ENCODE data around the gene MOB3C.

Gene MOB3C

DNA sequence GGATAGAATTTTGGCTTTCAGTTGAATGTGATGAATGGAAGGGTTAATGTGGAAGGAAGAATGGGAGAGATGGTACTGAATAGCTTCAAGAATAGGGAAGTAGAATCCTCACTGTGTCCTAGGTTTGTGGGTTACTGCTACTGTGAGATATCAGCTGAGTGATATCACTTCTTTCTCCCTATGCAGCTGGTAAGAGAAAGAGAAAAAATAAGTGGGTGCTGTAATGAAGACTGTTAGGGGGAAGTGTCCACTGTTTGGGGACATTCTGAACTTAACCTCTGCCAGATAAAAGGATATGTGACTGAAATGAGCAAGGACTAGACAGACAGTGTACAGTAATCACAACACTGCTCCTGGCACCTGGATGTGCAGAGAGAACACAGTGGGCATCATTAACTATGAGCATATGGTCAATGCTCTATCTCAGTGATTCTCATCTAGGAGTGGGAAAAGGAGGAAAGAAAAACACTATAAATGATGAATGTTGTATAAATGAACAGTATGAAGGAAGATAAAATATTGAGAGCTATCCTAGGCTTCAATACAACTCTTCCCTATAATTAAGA, 25.6 kb upstream of the MOB3C start:
- Histone ChIP-seq H3K4me3 (ENCODE audit: low read length in 2 of 2) (no peak overlapping the region), H3K36me3 (ENCODE audit: control insufficient read depth in 2 of 2, insufficient read depth in 2 of 2, low read length in 2 of 2) (peaks cover 7 to 15% of the 10 kb centered on the region in 2 donors), H3K27ac (ENCODE audit: low read depth in 2 of 2, low read length in 2 of 2) (no peak overlapping the region), H3K4me1 (ENCODE audit: control insufficient read depth in 2 of 2, insufficient read depth in 2 of 2, low read length in 2 of 2) (peaks cover 8 to 11% of the 10 kb centered on the region in 2 donors), H3K9ac (ENCODE audit: low read depth in 1 of 2, low read length in 2 of 2) (no peak overlapping the region), H3K9me3 (ENCODE audit: control insufficient read depth in 2 of 2, low read length in 2 of 2) (no peaks in the 10 kb centered on the region), H3K27me3 (ENCODE audit: control insufficient read depth in 2 of 2, insufficient read depth in 2 of 2, low read length in 2 of 2) (no peaks in the 10 kb centered on the region)

DNA sequence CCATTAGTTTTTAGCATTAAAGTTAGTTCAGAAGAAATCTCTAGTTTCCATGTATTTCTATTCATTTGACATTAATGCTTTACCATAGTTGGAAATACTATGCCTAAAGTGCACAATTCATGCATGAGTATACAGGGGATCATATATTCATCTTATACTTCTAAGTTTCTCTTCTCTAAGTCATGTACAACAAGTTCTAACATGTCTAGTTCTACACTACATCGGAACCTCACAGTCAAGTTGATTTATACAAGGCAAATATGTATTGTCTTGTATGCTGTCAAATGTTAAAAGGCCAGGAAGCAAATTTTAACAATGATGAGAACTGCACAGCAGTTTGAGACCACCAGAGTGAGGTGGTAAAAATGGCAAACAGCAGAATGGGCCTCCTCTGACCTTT, 22.9 kb upstream of the MOB3C start:
- H3K4me1 ChIP-seq (ENCODE audit: control insufficient read depth in 2 of 2, insufficient read depth in 2 of 2, low read length in 2 of 2): peaks cover 8 to 11% of the 10 kb centered on the region in 2 donors
- no peak overlapping the region for H3K9ac ChIP-seq (ENCODE audit: low read depth in 1 of 2, low read length in 2 of 2)
- no peak overlapping the region for H3K4me3 ChIP-seq (ENCODE audit: low read length in 2 of 2)

DNA sequence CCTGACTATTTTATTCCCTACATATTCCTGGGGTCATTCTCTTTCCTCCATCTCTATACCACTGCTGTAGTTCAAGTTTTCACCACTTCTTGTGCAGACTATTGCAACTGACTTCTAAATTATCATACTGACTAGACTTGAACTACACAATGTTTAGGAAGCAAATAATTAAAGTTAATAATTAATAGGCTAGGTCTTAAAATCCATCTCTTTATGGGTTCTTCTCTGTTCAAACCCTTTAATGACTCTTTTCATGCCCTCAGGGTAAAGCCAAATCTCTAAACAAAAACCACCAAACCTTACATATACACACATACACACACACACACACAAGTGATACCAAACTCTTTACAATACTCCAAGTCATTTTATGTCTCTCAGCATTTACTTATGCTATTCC, 22.3 kb upstream of the MOB3C start:
- Histone ChIP-seq H3K27ac (ENCODE audit: low read depth in 2 of 2, low read length in 2 of 2) (no peak overlapping the region), H3K4me3 (ENCODE audit: low read length in 2 of 2) (no peak overlapping the region), H3K27me3 (ENCODE audit: control insufficient read depth in 2 of 2, insufficient read depth in 2 of 2, low read length in 2 of 2) (no peaks in the 10 kb centered on the region), H3K4me1 (ENCODE audit: control insufficient read depth in 2 of 2, insufficient read depth in 2 of 2, low read length in 2 of 2) (peaks cover 8 to 11% of the 10 kb centered on the region in 2 donors), H3K36me3 (ENCODE audit: control insufficient read depth in 2 of 2, insufficient read depth in 2 of 2, low read length in 2 of 2) (peaks cover 24 to 31% of the 10 kb centered on the region in 2 donors), H3K9me3 (ENCODE audit: control insufficient read depth in 2 of 2, low read length in 2 of 2) (no peaks in the 10 kb centered on the region), H3K9ac (ENCODE audit: low read depth in 1 of 2, low read length in 2 of 2) (no peak overlapping the region)

More for the DNA sequence above, 22.9 kb upstream of the MOB3C start:
- Histone ChIP-seq H3K27ac (ENCODE audit: low read depth in 2 of 2, low read length in 2 of 2) (no peak overlapping the region), H3K36me3 (ENCODE audit: control insufficient read depth in 2 of 2, insufficient read depth in 2 of 2, low read length in 2 of 2) (peaks cover 22 to 25% of the 10 kb centered on the region in 2 donors), H3K27me3 (ENCODE audit: control insufficient read depth in 2 of 2, insufficient read depth in 2 of 2, low read length in 2 of 2) (no peaks in the 10 kb centered on the region), H3K9me3 (ENCODE audit: control insufficient read depth in 2 of 2, low read length in 2 of 2) (no peaks in the 10 kb centered on the region)

DNA sequence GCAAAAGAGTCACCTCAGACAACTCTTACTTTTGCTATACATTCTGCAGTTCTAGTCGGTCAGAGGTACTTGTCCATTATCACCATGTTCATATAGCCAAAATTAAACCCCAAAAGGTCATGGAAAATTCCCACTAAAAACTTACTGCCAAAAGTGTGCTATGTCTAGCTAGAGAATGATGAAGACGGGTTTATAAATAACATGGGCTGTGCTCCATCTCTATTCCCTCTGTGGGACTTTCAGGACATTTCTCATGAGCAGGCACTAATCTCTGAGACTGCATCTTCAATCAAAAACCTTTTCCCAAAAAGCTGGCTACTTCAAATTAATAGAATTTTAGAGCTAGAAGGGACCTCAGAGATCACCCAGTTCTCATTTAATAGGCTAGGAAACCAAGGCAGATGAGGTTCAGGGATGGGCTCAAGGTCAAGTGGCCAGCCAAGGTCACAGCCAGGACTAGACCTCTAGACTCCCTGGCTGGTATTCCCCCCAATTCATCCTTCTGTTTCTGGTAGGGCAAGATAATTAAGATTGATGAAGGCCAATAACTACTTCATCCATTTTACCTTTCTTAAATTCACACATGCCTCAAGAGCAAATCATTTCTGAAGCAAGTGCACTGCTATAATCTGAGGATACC, 21.0 kb upstream of the MOB3C start:
- H3K9ac ChIP-seq (ENCODE audit: low read depth in 1 of 2, low read length in 2 of 2): no peak overlapping the region
- H3K27ac ChIP-seq (ENCODE audit: low read depth in 2 of 2, low read length in 2 of 2): no peak overlapping the region
- H3K4me3 ChIP-seq (ENCODE audit: low read length in 2 of 2): no peak overlapping the region
- H3K4me1 ChIP-seq (ENCODE audit: control insufficient read depth in 2 of 2, insufficient read depth in 2 of 2, low read length in 2 of 2): peaks cover 0 to 4% of the 10 kb centered on the region in 2 donors
- H3K36me3 ChIP-seq (ENCODE audit: control insufficient read depth in 2 of 2, insufficient read depth in 2 of 2, low read length in 2 of 2): peaks cover 24 to 41% of the 10 kb centered on the region in 2 donors
- H3K27me3 ChIP-seq (ENCODE audit: control insufficient read depth in 2 of 2, insufficient read depth in 2 of 2, low read length in 2 of 2): no peaks in the 10 kb centered on the region
- H3K9me3 ChIP-seq (ENCODE audit: control insufficient read depth in 2 of 2, low read length in 2 of 2): no peaks in the 10 kb centered on the region

DNA sequence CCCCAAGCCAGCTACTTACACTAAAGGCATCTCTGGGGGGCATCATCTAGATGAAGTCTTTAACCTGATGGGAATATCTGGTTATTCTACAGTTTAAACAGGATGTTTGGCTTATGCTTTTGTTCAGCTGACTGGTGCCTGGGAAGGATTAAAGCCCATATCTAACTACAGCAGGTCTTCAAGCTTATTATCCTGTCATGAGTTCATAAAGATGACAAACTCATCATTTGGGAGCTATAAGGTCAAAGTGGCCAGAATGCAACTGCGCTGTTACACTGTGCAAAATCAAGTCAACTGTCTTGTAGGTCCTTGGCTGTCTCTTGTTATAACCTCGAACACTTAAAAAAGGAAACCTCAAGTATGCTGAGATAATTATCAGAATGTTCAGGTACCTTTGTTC, 18.6 kb upstream of the MOB3C start:
- Histone ChIP-seq H3K9ac (ENCODE audit: low read depth in 1 of 2, low read length in 2 of 2) (no peak overlapping the region), H3K27me3 (ENCODE audit: control insufficient read depth in 2 of 2, insufficient read depth in 2 of 2, low read length in 2 of 2) (no peaks in the 10 kb centered on the region), H3K9me3 (ENCODE audit: control insufficient read depth in 2 of 2, low read length in 2 of 2) (no peaks in the 10 kb centered on the region), H3K4me3 (ENCODE audit: low read length in 2 of 2) (no peak overlapping the region), H3K36me3 (ENCODE audit: control insufficient read depth in 2 of 2, insufficient read depth in 2 of 2, low read length in 2 of 2) (peaks cover 33 to 48% of the 10 kb centered on the region in 2 donors), H3K4me1 (ENCODE audit: control insufficient read depth in 2 of 2, insufficient read depth in 2 of 2, low read length in 2 of 2) (peaks cover 0 to 4% of the 10 kb centered on the region in 2 donors), H3K27ac (ENCODE audit: low read depth in 2 of 2, low read length in 2 of 2) (no peak overlapping the region)

DNA sequence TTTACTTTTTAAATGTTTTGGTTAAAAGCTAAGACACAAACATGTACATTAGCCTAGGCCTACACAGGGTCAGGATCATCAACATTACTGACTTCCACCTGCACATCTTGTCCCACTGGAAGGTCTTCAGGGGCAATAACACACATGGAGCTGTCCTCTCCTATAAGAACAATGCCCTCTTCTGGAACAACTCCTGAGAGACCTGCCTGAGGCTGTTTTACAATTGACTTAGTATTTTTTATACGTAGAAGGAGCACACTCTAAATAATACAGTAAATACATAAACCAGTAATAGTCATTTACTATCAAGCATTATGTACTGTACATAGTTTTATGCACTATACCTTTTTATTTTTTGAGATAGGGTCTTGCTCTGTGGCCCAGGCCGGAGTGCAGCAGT, 14.1 kb upstream of the MOB3C start:
- H3K27me3 ChIP-seq (ENCODE audit: control insufficient read depth in 2 of 2, insufficient read depth in 2 of 2, low read length in 2 of 2): no peaks in the 10 kb centered on the region
- no peak overlapping the region for H3K9ac ChIP-seq (ENCODE audit: low read depth in 1 of 2, low read length in 2 of 2)
- H3K4me1 ChIP-seq (ENCODE audit: control insufficient read depth in 2 of 2, insufficient read depth in 2 of 2, low read length in 2 of 2): no peaks in the 10 kb centered on the region
- peaks cover 30 to 38% of the 10 kb centered on the region in 2 donors for H3K36me3 ChIP-seq (ENCODE audit: control insufficient read depth in 2 of 2, insufficient read depth in 2 of 2, low read length in 2 of 2)
- H3K9me3 ChIP-seq (ENCODE audit: control insufficient read depth in 2 of 2, low read length in 2 of 2): no peaks in the 10 kb centered on the region
- no peak overlapping the region for H3K27ac ChIP-seq (ENCODE audit: low read depth in 2 of 2, low read length in 2 of 2)
- no peak overlapping the region for H3K4me3 ChIP-seq (ENCODE audit: low read length in 2 of 2)

DNA sequence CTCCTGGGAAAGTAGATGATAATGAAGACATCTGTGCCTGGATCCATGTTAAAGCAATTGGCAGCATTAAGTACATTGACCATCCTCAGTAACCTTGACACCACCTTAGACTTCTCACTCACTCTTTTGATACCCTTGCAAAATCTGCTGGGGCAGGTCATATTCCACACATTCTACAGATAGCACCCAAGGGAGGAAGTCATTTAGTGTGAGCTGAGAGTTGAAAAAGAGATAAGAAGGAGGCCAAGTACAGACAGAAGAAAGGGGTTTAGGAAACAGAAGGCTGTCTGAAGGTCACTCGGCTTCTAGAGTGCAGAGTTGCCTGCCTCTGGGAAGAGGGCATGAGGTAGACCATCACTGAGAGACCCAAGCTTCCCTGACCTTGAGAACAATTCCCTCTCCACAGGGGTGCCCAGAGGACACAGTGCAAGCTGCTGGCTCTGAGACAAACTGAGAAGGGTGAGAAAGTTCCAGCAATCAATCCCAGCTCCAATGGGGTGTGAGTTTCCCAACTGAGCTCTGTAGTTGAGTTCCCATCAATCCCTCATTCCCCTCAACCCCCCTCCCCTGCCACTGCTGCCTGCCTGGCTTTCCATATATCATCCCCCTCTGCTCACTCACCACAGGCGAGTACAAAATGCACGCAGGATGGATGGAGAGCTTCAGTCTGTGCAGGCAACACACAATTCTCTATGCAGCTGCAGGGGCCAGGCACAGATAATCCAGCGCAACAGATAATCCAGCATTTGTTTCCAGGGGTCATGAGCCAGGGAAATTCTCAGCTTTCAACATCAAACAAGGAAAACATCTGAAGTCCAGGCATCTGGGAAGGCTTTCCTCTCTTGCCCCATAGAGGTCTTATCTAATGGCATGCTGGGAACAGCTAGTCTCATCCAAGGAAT, 7.4 kb upstream of the MOB3C start:
- no peak overlapping the region for H3K4me3 ChIP-seq (ENCODE audit: low read length in 2 of 2)
- H3K36me3 ChIP-seq (ENCODE audit: control insufficient read depth in 2 of 2, insufficient read depth in 2 of 2, low read length in 2 of 2): no peaks in the 10 kb centered on the region
- peaks cover 0 to 9% of the 10 kb centered on the region in 2 donors for H3K4me1 ChIP-seq (ENCODE audit: control insufficient read depth in 2 of 2, insufficient read depth in 2 of 2, low read length in 2 of 2)
- H3K9me3 ChIP-seq (ENCODE audit: control insufficient read depth in 2 of 2, low read length in 2 of 2): no peaks in the 10 kb centered on the region
- H3K27ac ChIP-seq (ENCODE audit: low read depth in 2 of 2, low read length in 2 of 2): no peak overlapping the region
- no peaks in the 10 kb centered on the region for H3K27me3 ChIP-seq (ENCODE audit: control insufficient read depth in 2 of 2, insufficient read depth in 2 of 2, low read length in 2 of 2)
- H3K9ac ChIP-seq (ENCODE audit: low read depth in 1 of 2, low read length in 2 of 2): no peak overlapping the region

DNA sequence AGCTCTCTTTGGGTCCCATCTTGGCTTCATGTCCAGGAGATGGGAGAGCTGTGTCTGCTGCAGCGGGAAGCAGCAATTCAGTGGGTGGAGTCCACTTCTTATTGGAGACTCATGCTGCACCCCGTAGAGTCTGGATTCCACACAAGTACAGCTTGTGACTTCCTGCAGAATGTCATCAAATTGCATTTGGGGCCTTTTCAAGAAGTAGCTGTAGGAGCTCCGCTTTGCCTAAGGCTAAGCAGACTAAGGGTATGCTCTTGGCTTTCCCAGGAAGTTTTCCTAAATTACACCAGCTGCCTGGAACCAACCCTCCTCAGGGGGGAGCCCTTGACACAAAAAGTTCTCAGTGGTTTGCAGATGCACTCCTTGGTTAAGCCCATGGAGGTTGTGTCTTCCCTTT, 5.7 kb upstream of the MOB3C start:
- H3K4me3 ChIP-seq (ENCODE audit: low read length in 2 of 2): no peak overlapping the region
- no peaks in the 10 kb centered on the region for H3K36me3 ChIP-seq (ENCODE audit: control insufficient read depth in 2 of 2, insufficient read depth in 2 of 2, low read length in 2 of 2)
- peak overlapping the region in 1 of 2 donors; percentile 38 for H3K27ac ChIP-seq (ENCODE audit: low read depth in 2 of 2, low read length in 2 of 2)
- H3K9ac ChIP-seq (ENCODE audit: low read depth in 1 of 2, low read length in 2 of 2): peak overlapping the region in 1 of 2 donors; percentile 21
- H3K9me3 ChIP-seq (ENCODE audit: control insufficient read depth in 2 of 2, low read length in 2 of 2): no peaks in the 10 kb centered on the region
- H3K4me1 ChIP-seq (ENCODE audit: control insufficient read depth in 2 of 2, insufficient read depth in 2 of 2, low read length in 2 of 2): peaks cover 2 to 9% of the 10 kb centered on the region in 2 donors
- H3K27me3 ChIP-seq (ENCODE audit: control insufficient read depth in 2 of 2, insufficient read depth in 2 of 2, low read length in 2 of 2): no peaks in the 10 kb centered on the region

DNA sequence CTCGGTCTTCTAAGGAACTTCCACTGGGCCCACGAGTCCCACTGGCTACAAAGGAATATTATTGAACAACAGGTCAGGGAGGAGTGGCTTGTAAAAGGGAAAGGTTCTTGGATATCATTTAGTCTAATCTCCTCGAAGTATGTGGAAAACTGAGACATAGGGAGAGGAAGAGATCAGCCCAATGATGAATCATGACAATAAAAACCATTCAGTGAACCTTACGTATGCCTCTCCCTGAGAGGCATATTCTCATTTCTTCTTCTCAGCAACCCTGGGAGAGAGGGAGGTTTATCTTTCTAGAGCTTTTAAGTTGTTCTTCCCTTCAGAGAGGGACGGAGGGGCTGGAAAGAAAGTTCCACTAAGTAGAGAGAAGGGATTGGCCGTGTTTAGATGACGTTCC, 5.3 kb upstream of the MOB3C start:
- Histone ChIP-seq H3K9ac (ENCODE audit: low read depth in 1 of 2, low read length in 2 of 2) (peak overlapping the region in 1 of 2 donors; percentile 21), H3K36me3 (ENCODE audit: control insufficient read depth in 2 of 2, insufficient read depth in 2 of 2, low read length in 2 of 2) (no peaks in the 10 kb centered on the region), H3K9me3 (ENCODE audit: control insufficient read depth in 2 of 2, low read length in 2 of 2) (no peaks in the 10 kb centered on the region), H3K4me3 (ENCODE audit: low read length in 2 of 2) (no peak overlapping the region), H3K4me1 (ENCODE audit: control insufficient read depth in 2 of 2, insufficient read depth in 2 of 2, low read length in 2 of 2) (peaks cover 2 to 9% of the 10 kb centered on the region in 2 donors), H3K27ac (ENCODE audit: low read depth in 2 of 2, low read length in 2 of 2) (peak overlapping the region in 1 of 2 donors; percentile 38), H3K27me3 (ENCODE audit: control insufficient read depth in 2 of 2, insufficient read depth in 2 of 2, low read length in 2 of 2) (no peaks in the 10 kb centered on the region)

DNA sequence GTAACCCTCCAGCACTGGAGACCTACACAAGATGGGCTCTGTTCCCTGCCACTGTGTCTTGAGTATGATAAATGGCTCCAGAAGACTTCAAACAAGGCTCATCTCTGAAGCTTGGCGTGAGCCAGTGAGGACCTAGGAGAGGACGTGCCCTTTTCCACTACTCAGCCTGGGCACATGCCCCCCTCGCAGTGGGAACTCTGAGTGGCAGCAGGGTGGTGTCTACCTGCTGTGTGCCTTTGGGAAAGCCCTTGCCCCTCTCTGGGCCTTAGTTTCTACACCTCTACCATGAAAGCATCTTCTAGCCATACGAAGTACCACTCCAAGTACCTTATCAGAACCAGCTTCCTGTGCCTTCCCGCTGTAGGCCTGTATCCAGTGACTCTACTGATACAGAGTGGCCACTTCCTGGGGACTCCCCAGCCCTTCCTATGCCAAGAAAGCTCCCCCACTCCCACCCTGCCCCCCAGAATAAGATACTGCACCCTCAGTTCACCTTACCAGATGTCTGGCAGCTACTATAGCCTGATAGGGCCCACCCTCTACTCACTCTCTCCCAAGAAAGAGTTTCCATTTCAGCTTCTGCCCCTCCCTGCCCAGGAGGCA, 3.1 kb upstream of the MOB3C start:
- Histone ChIP-seq H3K36me3 (ENCODE audit: control insufficient read depth in 2 of 2, insufficient read depth in 2 of 2, low read length in 2 of 2) (no peaks in the 10 kb centered on the region), H3K27ac (ENCODE audit: low read depth in 2 of 2, low read length in 2 of 2) (no peak overlapping the region), H3K4me1 (ENCODE audit: control insufficient read depth in 2 of 2, insufficient read depth in 2 of 2, low read length in 2 of 2) (peaks cover 10 to 22% of the 10 kb centered on the region in 2 donors), H3K9me3 (ENCODE audit: control insufficient read depth in 2 of 2, low read length in 2 of 2) (no peaks in the 10 kb centered on the region), H3K4me3 (ENCODE audit: low read length in 2 of 2) (no peak overlapping the region), H3K9ac (ENCODE audit: low read depth in 1 of 2, low read length in 2 of 2) (no peak overlapping the region), H3K27me3 (ENCODE audit: control insufficient read depth in 2 of 2, insufficient read depth in 2 of 2, low read length in 2 of 2) (no peaks in the 10 kb centered on the region)
